ENCODE measurements around the gene CEBPZ.
"Not testable (repeated sequence)": the region's sequence is repeated elsewhere in the genome, so short reads cannot be mapped to it uniquely, and the experiment has no call there.

The CEBPZ gene

GRCh38 chr2:37231241-37232130 lies at the start of gene CEBPZ, which contains the start of gene NDUFAF7:
Gene CEBPZ (minus strand): TSS chr2:37231596. CDS start chr2:37231567, 29 bp downstream.
Gene NDUFAF7 (plus strand): TSS chr2:37231658. CDS start chr2:37231706, 48 bp downstream.
- peak; percentile 77 to 88 for DNase-seq

GRCh38 chr2:37276291-37276690 lies 44.9 kb upstream of the CEBPZ start:
- no peak for DNase-seq

- DNase-seq: no peak
Measured at GRCh38 chr2:37274359-37274965, 43.1 kb upstream of the CEBPZ start.

GRCh38 chr2:37271376-37272067 lies 40.1 kb upstream of the CEBPZ start:
- DNase-seq: no peak

GRCh38 chr2:37268111-37268510 lies 36.7 kb upstream of the CEBPZ start:
- DNase-seq: no peak

- no peak for DNase-seq
Measured at GRCh38 chr2:37267685-37268084, 36.3 kb upstream of the CEBPZ start.

GRCh38 chr2:37263839-37264238 lies 32.4 kb upstream of the CEBPZ start:
- DNase-seq: no peak

GRCh38 chr2:37262522-37262921 lies 31.1 kb upstream of the CEBPZ start:
- DNase-seq: no peak

- DNase-seq: no peak
Measured at GRCh38 chr2:37250869-37251740, 19.7 kb upstream of the CEBPZ start.

- no peak for DNase-seq
Measured at GRCh38 chr2:37246205-37246604, 14.8 kb upstream of the CEBPZ start.

GRCh38 chr2:37244755-37245154 lies 13.4 kb upstream of the CEBPZ start:
- DNase-seq: no peak

- no peak for DNase-seq
Measured at GRCh38 chr2:37244017-37244416, 12.6 kb upstream of the CEBPZ start.

GRCh38 chr2:37243435-37243834 lies 12.0 kb upstream of the CEBPZ start:
- no peak for DNase-seq

- no peak for DNase-seq
Measured at GRCh38 chr2:37232131-37232933, 936 bp upstream of the CEBPZ start.

GRCh38 chr2:37230581-37230980 lies 815 bp downstream of the CEBPZ start:
- DNase-seq: no peak

GRCh38 chr2:37228788-37229187 lies 2.6 kb downstream of the CEBPZ start:
- no peak for DNase-seq

- no peak for DNase-seq
Measured at GRCh38 chr2:37226863-37227262, 4.5 kb downstream of the CEBPZ start.

GRCh38 chr2:37225129-37225528 lies 6.3 kb downstream of the CEBPZ start:
- DNase-seq: not testable (repeated sequence)

GRCh38 chr2:37224063-37224462 lies 7.3 kb downstream of the CEBPZ start:
- no peak for DNase-seq

GRCh38 chr2:37223131-37223530 lies 8.3 kb downstream of the CEBPZ start:
- DNase-seq: no peak

- no peak for DNase-seq
Measured at GRCh38 chr2:37219046-37219445, 12.3 kb downstream of the CEBPZ start.

GRCh38 chr2:37215250-37215649 lies 16.1 kb downstream of the CEBPZ start:
- no peak for DNase-seq
